OCI-LY7 (cell line): ENCODE measurements around the gene SLC2A13. TPM values are rescaled to one million over a fixed set of nuclear protein-coding genes. Genes with fewer than 3 reads are reported as not detected.
A peak's percentile ranks its signal among the peaks of the same experiment; 100 is the strongest.

ENCODE experiments used
- BruUV-seq: library from RNA; stranded (reverse); fragments of 400-500 nt; replicated peaks from 2 replicates; lab custom pipeline; 2021; lab: Mats Ljungman, UMichigan
- CTCF ChIA-PET: fragments of 300-600 bp; sonication (Branson Sonifier 250); formaldehyde crosslinking; loops from one replicate; lab custom pipeline; 2022; ENCODE audit warnings: antibody characterized with exemption; ENCODE audit not compliant: unreplicated experiment; lab: Charles Lee
- POLR2A ChIA-PET: fragments of 300-600 bp; sonication (Branson Sonifier 250); formaldehyde crosslinking; loops from one replicate; lab custom pipeline; 2022; ENCODE audit warnings: antibody characterized with exemption; lab: Charles Lee
- DNase-seq: peaks from one replicate; pipeline ENCODE4 v3.0.0-alpha.2; 2015; ENCODE audit warnings: low spot score
- H2AFZ ChIP-seq: fragments of 200-600 bp; sonication (generic), shearing (Covaris generic); 2 replicates; pipeline ENCODE4 v1.6.1; 2014; ENCODE audit warnings: mild to moderate bottlenecking, antibody characterized with exemption, low read length, moderate library complexity
- H3K27ac ChIP-seq: fragments of 200-600 bp; sonication (generic); 2 replicates; pipeline ENCODE4 v1.5.1; 2014; ENCODE audit warnings: mixed run types, low read depth, mild to moderate bottlenecking, moderate library complexity, low read length, inconsistent platforms; ENCODE audit not compliant: poor library complexity, severe bottlenecking
- H3K36me3 ChIP-seq: fragments of 200-600 bp; sonication (generic); 2 replicates; pipeline ENCODE4 v1.6.1; 2014; ENCODE audit warnings: mild to moderate bottlenecking, antibody characterized with exemption, low read length, moderate library complexity, mixed read lengths; ENCODE audit not compliant: insufficient read depth
- H3K4me1 ChIP-seq: fragments of 200-600 bp; sonication (generic); 2 replicates; pipeline ENCODE4 v1.5.1; 2014; ENCODE audit warnings: mild to moderate bottlenecking, low read length; ENCODE audit not compliant: insufficient read depth, poor library complexity, severe bottlenecking
- H3K4me2 ChIP-seq: fragments of 200-600 bp; sonication (generic); 2 replicates; pipeline ENCODE4 v1.6.1; 2014; ENCODE audit warnings: mild to moderate bottlenecking, low read length
- H3K4me3 ChIP-seq: fragments of 200-600 bp; sonication (generic); 2 replicates; pipeline ENCODE4 v1.5.1; 2014; ENCODE audit warnings: mild to moderate bottlenecking, low read depth, low read length; ENCODE audit not compliant: poor library complexity, severe bottlenecking
- H3K79me2 ChIP-seq: fragments of 200-600 bp; sonication (generic); 2 replicates; pipeline ENCODE4 v1.6.1; 2016; ENCODE audit warnings: low read depth, mild to moderate bottlenecking, low read length, moderate library complexity, mixed read lengths; ENCODE audit not compliant: insufficient read depth
- H3K9me2 ChIP-seq: fragments of 200-600 bp; sonication (generic); 2 replicates; pipeline ENCODE4 v1.6.1; 2016; ENCODE audit warnings: mild to moderate bottlenecking, low read length, mixed read lengths; ENCODE audit not compliant: insufficient read depth
- H3K9me3 ChIP-seq: fragments of 200-600 bp; sonication (generic); 2 replicates; pipeline ENCODE4 v1.6.1; 2014; ENCODE audit warnings: mild to moderate bottlenecking, mixed run types, low read length, mixed read lengths
- H4K20me1 ChIP-seq: fragments of 200-600 bp; sonication (generic); 2 replicates; pipeline ENCODE4 v1.6.1; 2014; ENCODE audit warnings: mild to moderate bottlenecking, antibody characterized with exemption, low read length, moderate library complexity, mixed read lengths; ENCODE audit not compliant: insufficient read depth
- CTCF ChIP-seq: fragments of 200-600 bp; sonication (generic); conservative IDR thresholded peaks from 2 replicates; pipeline ENCODE4 v1.5.1; 2014; ENCODE audit warnings: mild to moderate bottlenecking, antibody characterized with exemption, low read length, moderate library complexity, mixed read lengths
- EZH2phosphoT487 ChIP-seq: fragments of 200-600 bp; sonication (generic); IDR thresholded peaks from 2 replicates; pipeline ENCODE4 v1.6.1; 2018; ENCODE audit warnings: low read depth, borderline replicate concordance, mild to moderate bottlenecking, mixed run types, antibody characterized with exemption, low read length, moderate library complexity, mixed read lengths
- intact Hi-C: fragments of 100-400 bp; cut with micrococcal nuclease; formaldehyde crosslinking; loops from one replicate; pipeline ENCODE4 v1.10.0; 2022; ENCODE audit not compliant: unreplicated experiment
- total RNA-seq, 2 experiments: library from RNA; depleted of rRNA in 1 of 2; stranded (reverse); fragments of >200 nt in 1 of 2; shearing (Covaris generic) in 1 of 2; gene quantifications; 2 replicates each; pipeline ENCODE4 v1.2.3, GENCODE V29; 2014 to 2022

SLC2A13 gene
- total RNA-seq, 2 experiments from 2014 or later = 12.4 to 16.5 TPM

- no peak overlapping the region for H3K4me2 ChIP-seq
- H3K4me3 ChIP-seq = no peak overlapping the region
- no peaks in the 10 kb centered on the region for H3K9me3 ChIP-seq
- H3K4me1 ChIP-seq = peaks cover 18% of the 10 kb centered on the region
- H4K20me1 ChIP-seq = no peaks in the 10 kb centered on the region
- H3K27ac ChIP-seq = no peak overlapping the region
- intact Hi-C loops = no loop called here
- H3K9me2 ChIP-seq = no peaks in the 10 kb centered on the region
- H3K79me2 ChIP-seq = no peaks in the 10 kb centered on the region
- no peak overlapping the region for H2AFZ ChIP-seq
- H3K36me3 ChIP-seq = no peaks in the 10 kb centered on the region
- BruUV-seq = no TSS peak
- no peak for DNase-seq
- ChIA-PET CTCF (no interaction called here), POLR2A (interaction anchor here (0.6 to 1.1 kb wide), 2 partner anchors 11 to 103 kb away, joined by 3 to 5 read pairs; no protein-coding TSS in a partner anchor)
- TF ChIP-seq CTCF = no peak
These were observed 4.7 kb upstream of the SLC2A13 start for GRCh38 chr12:40110586-40110985.

GRCh38 chr12:40107803-40108620 lies 2.1 kb upstream of the SLC2A13 start:
- Histone ChIP-seq H3K9me3 (no peaks in the 10 kb centered on the region), H2AFZ (peak overlapping the region; percentile 74; the same call in 1 of the 2 replicates), H3K27ac (no peak overlapping the region), H4K20me1 (peaks cover 7% of the 10 kb centered on the region; the same call in 1 of the 2 replicates), H3K4me2 (peak overlapping the region; percentile 89), H3K4me3 (no peak overlapping the region), H3K36me3 (no peaks in the 10 kb centered on the region), H3K79me2 (no peaks in the 10 kb centered on the region; the same call in 1 of the 2 replicates), H3K9me2 (no peaks in the 10 kb centered on the region), H3K4me1 (peaks cover 37% of the 10 kb centered on the region)
- ChIA-PET POLR2A (interaction anchor here (0.9 to 5.4 kb wide), 3 partner anchors 12 to 96 kb away, joined by 3 to 24 read pairs (median 4); no protein-coding TSS in a partner anchor), CTCF (no interaction called here)
- no peak for DNase-seq
- intact Hi-C loops = loop anchor here (1.0 to 5.0 kb wide), 5 partner anchors 97 to 491 kb away; partner anchors contain the start of gene ABCD2
- TF ChIP-seq CTCF = peak; percentile 8; the same call in 1 of the 2 replicates
- no peak for TF ChIP-seq EZH2phosphoT487
- no TSS peak for BruUV-seq
